K562 (cell line): ENCODE data around the gene IKZF4. TPM values are rescaled to one million over a fixed set of nuclear protein-coding genes. Genes with fewer than 3 reads are reported as not detected.

Experiments
- ATAC-seq: fragments of 200-7000 bp; cut with Tn5 transposase; 3 replicates; pipeline ENCODE4 v1.9.1; 2020; ENCODE audit warnings: moderate library complexity
- BruUV-seq: library from RNA; stranded (reverse); fragments of 400-500 nt; replicated peaks from 2 replicates; lab custom pipeline; 2021; lab: Mats Ljungman, UMichigan
- CTCF ChIA-PET: fragments of 300-600 bp; formaldehyde crosslinking; extraction: SDS; loops from one replicate; lab custom pipeline; 2021; ENCODE audit warnings: low intra/inter-chr PET ratio; lab: Yijun Ruan, JAX
- POLR2A ChIA-PET: fragments of 300-600, 350-650 bp; sonication (Branson Sonifier 250); formaldehyde crosslinking; extraction: SDS; loops from one replicate; lab custom pipeline; 2021; ENCODE audit warnings: antibody characterized with exemption, inconsistent platforms; lab: Yijun Ruan, JAX
- DNase-seq, 4 experiments: peaks; one replicate each; pipeline versions ENCODE4 v3.0.0 to v3.0.0-alpha.2; 2011 to 2018; ENCODE audit warnings: low spot score in 3 of 4, mixed read lengths in 3 of 4; ENCODE audit errors: extremely low read depth in 1 of 4
- FAIRE-seq: peaks from 2 replicates; lab custom pipeline; 2011; peaks lifted over from hg19 to GRCh38; lab: Jason Lieb, UNC
- H2AFZ ChIP-seq: 2 replicates; pipeline ENCODE4 v1.6.0; 2011; ENCODE audit warnings: low read depth, low read length, control low read depth, inconsistent platforms
- H3K27ac ChIP-seq: fragments of 200-600 bp; 3 replicates; pipeline ENCODE4 v1.8.0; 2011; ENCODE audit warnings: low read depth, mild to moderate bottlenecking, control low read depth, inconsistent platforms, low read length, moderate library complexity, mixed read lengths; ENCODE audit errors: extremely low read depth
- H3K27me3 ChIP-seq, 2 experiments: fragments of 300-600 bp in 1 of 2; 2 replicates in 1 of 2; 3 replicates in 1 of 2; pipeline versions ENCODE4 v1.6.0 to v1.8.0; 2011; ENCODE audit warnings: inconsistent platforms in 2 of 2, low read length in 2 of 2, mild to moderate bottlenecking in 1 of 2, mixed read lengths in 1 of 2, moderate library complexity in 1 of 2; ENCODE audit not compliant: control insufficient read depth in 2 of 2, insufficient read depth in 2 of 2
- H3K36me3 ChIP-seq: fragments of 300-600 bp; 3 replicates; pipeline ENCODE4 v1.8.0; 2011; ENCODE audit warnings: mild to moderate bottlenecking, low read length, inconsistent platforms; ENCODE audit not compliant: control insufficient read depth, insufficient read depth
- H3K4me1 ChIP-seq, 2 experiments: fragments of 200-600 bp in 1 of 2; replicated peaks in 1 of 2; 2 replicates in 1 of 2; 3 replicates in 1 of 2; pipeline versions ENCODE4 v1.5.1 to v1.8.0; 2011; ENCODE audit warnings: inconsistent platforms in 2 of 2, low read length in 2 of 2, mild to moderate bottlenecking in 1 of 2, mixed read lengths in 1 of 2, moderate library complexity in 1 of 2; ENCODE audit not compliant: control insufficient read depth in 2 of 2, insufficient read depth in 2 of 2
- H3K4me2 ChIP-seq: 2 replicates; pipeline ENCODE4 v1.6.1; 2011; ENCODE audit warnings: low read length, control low read depth, inconsistent platforms, mixed read lengths; ENCODE audit not compliant: insufficient read depth
- H3K4me3 ChIP-seq: fragments of 200-600 bp; sonication (generic), shearing (Covaris generic); 2 replicates; pipeline ENCODE4 v1.5.1; 2016; ENCODE audit warnings: control low read depth, inconsistent platforms
- H3K79me2 ChIP-seq: fragments of 200-600 bp; 3 replicates; pipeline ENCODE4 v1.8.0; 2011; ENCODE audit warnings: low read length, inconsistent platforms; ENCODE audit not compliant: control insufficient read depth, insufficient read depth
- H3K9ac ChIP-seq, 2 experiments: 2 replicates each; pipeline versions ENCODE4 v1.6.0 to v1.6.1; 2011; ENCODE audit warnings: low read depth in 2 of 2, low read length in 2 of 2, control low read depth in 1 of 2, inconsistent platforms in 1 of 2, mild to moderate bottlenecking in 1 of 2, mixed read lengths in 1 of 2; ENCODE audit not compliant: insufficient read depth in 1 of 2
- H3K9me1 ChIP-seq: one replicate; pipeline ENCODE4 v1.6.0; 2011; ENCODE audit warnings: inconsistent platforms, mild to moderate bottlenecking, low read length, moderate library complexity; ENCODE audit not compliant: control insufficient read depth, insufficient read depth
- H3K9me3 ChIP-seq: replicated peaks from 2 replicates; pipeline ENCODE4 v1.5.1; 2011; ENCODE audit warnings: low read depth, low read length, inconsistent platforms; ENCODE audit not compliant: control insufficient read depth, insufficient read depth
- H4K20me1 ChIP-seq: replicated peaks from 2 replicates; pipeline ENCODE4 v1.6.1; 2011; ENCODE audit warnings: low read length, inconsistent platforms, mixed read lengths; ENCODE audit not compliant: control insufficient read depth, insufficient read depth
- HNRNPK ChIP-seq: fragments of 200-400 bp; formaldehyde crosslinking; IDR thresholded peaks from one replicate; pipeline ENCODE4 v1.6.1; 2018; ENCODE audit warnings: mild to moderate bottlenecking, low read depth, low read length; ENCODE audit not compliant: poor library complexity, severe bottlenecking
- VEZF1 ChIP-seq: fragments of 200-800 bp; sonication (Bioruptor generic); IDR thresholded peaks from 2 replicates; pipeline ENCODE4 v1.6.1; 2017; ENCODE audit warnings: missing genetic modification characterization, missing compliant biosample characterization
- WGBS: fragments of 100-300 bp; shearing (Covaris generic); methylation state at CpG from one replicate; pipeline ENCODE4 v1.1.6; 2016; ENCODE audit warnings: low coverage, mixed read lengths; ENCODE audit not compliant: insufficient coverage; ENCODE audit errors: missing lambda C conversion rate; 5-methylcytosine and 5-hydroxymethylcytosine counted together
- in situ Hi-C: fragments of 300-500 bp; cut with MboI; formaldehyde crosslinking; loops from 4 replicates; pipeline ENCODE4 v1.15.0; 2018; ENCODE audit warnings: inconsistent platforms, mixed read lengths
- intact Hi-C: fragments of 100-400 bp; cut with micrococcal nuclease; formaldehyde crosslinking; loops from 2 replicates; pipeline ENCODE4 v1.14.2; 2022
- polyA plus RNA-seq, 8 experiments: library from polyadenylated mRNA; depleted of rRNA in 4 of 8; stranded (reverse) in 5 of 8; unstranded in 3 of 8; fragments of >200 nt; fragmentation: Nextera tagmentation in 2 of 8; fragmentation: Illumina TruSeq in 1 of 8; extraction: Ambion mirVana in 2 of 8; extraction: Trizol in 1 of 8; gene quantifications; 2 replicates each; pipeline versions ENCODE4 v1.2.1 to v1.2.3, GENCODE V29; 2011 to 2014; ENCODE audit warnings: inconsistent platforms in 1 of 8, missing spikeins in 1 of 8
- total RNA-seq, 7 experiments: library from RNA; depleted of rRNA in 6 of 7; stranded (reverse); fragments of >200 nt in 6 of 7; fragmentation: Illumina TruSeq in 2 of 7; extraction: Trizol in 2 of 7; gene quantifications; 2 replicates each; pipeline versions ENCODE4 v1.2.1 to v1.2.3, GENCODE V29; 2011 to 2021; ENCODE audit warnings: low replicate concordance in 1 of 7
- TF ChIP-seq, protein P1 (sequence below): fragments of 450-650 bp; formaldehyde crosslinking; IDR thresholded peaks from 2 replicates; pipeline ENCODE4 v1.4.0; 2020; ENCODE audit warnings: mild to moderate bottlenecking, moderate library complexity
- TF ChIP-seq, protein P2 (sequence below), 2 experiments: fragments of 450-650 bp; formaldehyde crosslinking in 1 of 2; IDR thresholded peaks; 2 replicates each; pipeline versions ENCODE4 v1.4.0 to v1.6.1; 2014 to 2020; ENCODE audit warnings: mild to moderate bottlenecking in 2 of 2, borderline replicate concordance in 1 of 2, low read depth in 1 of 2
- TF ChIP-seq, protein P3 (sequence below), 3 experiments: IDR thresholded peaks in 2 of 3; conservative IDR thresholded peaks in 1 of 3; 2 replicates each; pipeline ENCODE4 v1.5.1; 2011 to 2012; ENCODE audit warnings: low read length in 3 of 3, mild to moderate bottlenecking in 3 of 3, control low read depth in 2 of 3, improper control_type of control experiment in 1 of 3, inconsistent platforms in 1 of 3, low read depth in 1 of 3, mixed read lengths in 1 of 3, moderate library complexity in 1 of 3; ENCODE audit not compliant: insufficient read depth in 2 of 3

The IKZF4 gene
- total and polyA plus RNA-seq, 9 of the 15 experiments (the other 6 are each of a cell fraction or from before 2014, with no cell fraction given), result 1.9 to 16.3 (median 3.6) TPM

GRCh38 chr12:56029666-56030293 lies 8.9 kb downstream of the IKZF4 start:
- FAIRE-seq (peak; percentile 96), ATAC-seq (peak; percentile 97), DNase-seq (peak; percentile 56 to 75 (median 65))
- WGBS, result 87% methylated on average over 6 of the region's 6 CpGs
- no peak overlapping the region for H3K4me2 ChIP-seq
- intact Hi-C loops (loop anchor here (1.0 kb wide), 1 partner anchor 33 kb away; no protein-coding TSS in a partner anchor), in situ Hi-C loops (loop anchor here (5.0 to 10.0 kb wide), 3 partner anchors 32 to 292 kb away; partner anchors contain the start of genes ORMDL2, SARNP and SUOX)
- H3K9me3 ChIP-seq, result no peaks in the 10 kb centered on the region
- no peak overlapping the region for H3K27ac ChIP-seq
- H4K20me1 ChIP-seq, result no peaks in the 10 kb centered on the region
- no peak overlapping the region for H3K9ac ChIP-seq
- no peaks in the 10 kb centered on the region for H3K9me1 ChIP-seq
- no peaks in the 10 kb centered on the region for H3K27me3 ChIP-seq
- H2AFZ ChIP-seq, result no peak overlapping the region
- H3K4me1 ChIP-seq, result peaks cover 0 to 6% of the 10 kb centered on the region in 2 experiments; a peak in 1 of 5 replicates
- H3K36me3 ChIP-seq, result peaks cover 89% of the 10 kb centered on the region
- H3K79me2 ChIP-seq, result peaks cover under 1% of the 10 kb centered on the region; the same call in 1 of the 3 replicates
- POLR2A ChIA-PET, result interaction anchor here (0.6 to 1.4 kb wide), 10 partner anchors 9 to 311 kb away, joined by 3 to 9 read pairs (median 4); partner anchors contain the start of genes RAB5B, RPS26 and SUOX
- H3K4me3 ChIP-seq, result no peak overlapping the region
- CTCF ChIA-PET, result interaction anchor here (1.3 to 2.2 kb wide), 2 partner anchors 34 to 292 kb away, joined by 4 to 35 read pairs; partner anchors contain the start of gene SUOX
- no TSS peak for BruUV-seq
- TF ChIP-seq, protein P1, sequence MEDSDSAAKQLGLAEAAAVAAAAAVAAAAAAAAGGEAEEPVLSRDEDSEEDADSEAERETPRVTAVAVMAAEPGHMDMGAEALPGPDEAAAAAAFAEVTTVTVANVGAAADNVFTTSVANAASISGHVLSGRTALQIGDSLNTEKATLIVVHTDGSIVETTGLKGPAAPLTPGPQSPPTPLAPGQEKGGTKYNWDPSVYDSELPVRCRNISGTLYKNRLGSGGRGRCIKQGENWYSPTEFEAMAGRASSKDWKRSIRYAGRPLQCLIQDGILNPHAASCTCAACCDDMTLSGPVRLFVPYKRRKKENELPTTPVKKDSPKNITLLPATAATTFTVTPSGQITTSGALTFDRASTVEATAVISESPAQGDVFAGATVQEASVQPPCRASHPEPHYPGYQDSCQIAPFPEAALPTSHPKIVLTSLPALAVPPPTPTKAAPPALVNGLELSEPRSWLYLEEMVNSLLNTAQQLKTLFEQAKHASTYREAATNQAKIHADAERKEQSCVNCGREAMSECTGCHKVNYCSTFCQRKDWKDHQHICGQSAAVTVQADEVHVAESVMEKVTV (CRISPR knock-in tag), result peak; percentile 62
- TF ChIP-seq, protein P2, sequence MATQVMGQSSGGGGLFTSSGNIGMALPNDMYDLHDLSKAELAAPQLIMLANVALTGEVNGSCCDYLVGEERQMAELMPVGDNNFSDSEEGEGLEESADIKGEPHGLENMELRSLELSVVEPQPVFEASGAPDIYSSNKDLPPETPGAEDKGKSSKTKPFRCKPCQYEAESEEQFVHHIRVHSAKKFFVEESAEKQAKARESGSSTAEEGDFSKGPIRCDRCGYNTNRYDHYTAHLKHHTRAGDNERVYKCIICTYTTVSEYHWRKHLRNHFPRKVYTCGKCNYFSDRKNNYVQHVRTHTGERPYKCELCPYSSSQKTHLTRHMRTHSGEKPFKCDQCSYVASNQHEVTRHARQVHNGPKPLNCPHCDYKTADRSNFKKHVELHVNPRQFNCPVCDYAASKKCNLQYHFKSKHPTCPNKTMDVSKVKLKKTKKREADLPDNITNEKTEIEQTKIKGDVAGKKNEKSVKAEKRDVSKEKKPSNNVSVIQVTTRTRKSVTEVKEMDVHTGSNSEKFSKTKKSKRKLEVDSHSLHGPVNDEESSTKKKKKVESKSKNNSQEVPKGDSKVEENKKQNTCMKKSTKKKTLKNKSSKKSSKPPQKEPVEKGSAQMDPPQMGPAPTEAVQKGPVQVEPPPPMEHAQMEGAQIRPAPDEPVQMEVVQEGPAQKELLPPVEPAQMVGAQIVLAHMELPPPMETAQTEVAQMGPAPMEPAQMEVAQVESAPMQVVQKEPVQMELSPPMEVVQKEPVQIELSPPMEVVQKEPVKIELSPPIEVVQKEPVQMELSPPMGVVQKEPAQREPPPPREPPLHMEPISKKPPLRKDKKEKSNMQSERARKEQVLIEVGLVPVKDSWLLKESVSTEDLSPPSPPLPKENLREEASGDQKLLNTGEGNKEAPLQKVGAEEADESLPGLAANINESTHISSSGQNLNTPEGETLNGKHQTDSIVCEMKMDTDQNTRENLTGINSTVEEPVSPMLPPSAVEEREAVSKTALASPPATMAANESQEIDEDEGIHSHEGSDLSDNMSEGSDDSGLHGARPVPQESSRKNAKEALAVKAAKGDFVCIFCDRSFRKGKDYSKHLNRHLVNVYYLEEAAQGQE (IDR thresholded peaks at IDR 0.05; ENCODE audit: borderline replicate concordance), result peak; percentile 79
- TF ChIP-seq, protein P2 (CRISPR knock-in tag; IDR thresholded peaks at IDR 0.05; ENCODE audit: low read depth), result no peak
- TF ChIP-seq HNRNPK, result no peak
- TF ChIP-seq, protein P3, sequence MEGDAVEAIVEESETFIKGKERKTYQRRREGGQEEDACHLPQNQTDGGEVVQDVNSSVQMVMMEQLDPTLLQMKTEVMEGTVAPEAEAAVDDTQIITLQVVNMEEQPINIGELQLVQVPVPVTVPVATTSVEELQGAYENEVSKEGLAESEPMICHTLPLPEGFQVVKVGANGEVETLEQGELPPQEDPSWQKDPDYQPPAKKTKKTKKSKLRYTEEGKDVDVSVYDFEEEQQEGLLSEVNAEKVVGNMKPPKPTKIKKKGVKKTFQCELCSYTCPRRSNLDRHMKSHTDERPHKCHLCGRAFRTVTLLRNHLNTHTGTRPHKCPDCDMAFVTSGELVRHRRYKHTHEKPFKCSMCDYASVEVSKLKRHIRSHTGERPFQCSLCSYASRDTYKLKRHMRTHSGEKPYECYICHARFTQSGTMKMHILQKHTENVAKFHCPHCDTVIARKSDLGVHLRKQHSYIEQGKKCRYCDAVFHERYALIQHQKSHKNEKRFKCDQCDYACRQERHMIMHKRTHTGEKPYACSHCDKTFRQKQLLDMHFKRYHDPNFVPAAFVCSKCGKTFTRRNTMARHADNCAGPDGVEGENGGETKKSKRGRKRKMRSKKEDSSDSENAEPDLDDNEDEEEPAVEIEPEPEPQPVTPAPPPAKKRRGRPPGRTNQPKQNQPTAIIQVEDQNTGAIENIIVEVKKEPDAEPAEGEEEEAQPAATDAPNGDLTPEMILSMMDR (IDR thresholded peaks at IDR 0.05 in 2 of 3, conservative IDR thresholded peaks at IDR 0.05 in 1 of 3; ENCODE audit: insufficient read depth in 2 of 3, low read depth in 1 of 3, low read length in 3 of 3), result peak; percentile 71 to 74 (median 73)
- 0 out of 2 replicates have a peak, but pooled peaks have one; percentile 5 for TF ChIP-seq VEZF1 (CRISPR knock-in tag)
